ENCODE measurements around the gene CLDN22. TPM values are rescaled to one million over a fixed set of nuclear protein-coding genes. Genes with fewer than 3 reads are reported as not detected.

Gene CLDN22
- total RNA-seq, 4 donors from 2014 or later: not detected

DNA sequence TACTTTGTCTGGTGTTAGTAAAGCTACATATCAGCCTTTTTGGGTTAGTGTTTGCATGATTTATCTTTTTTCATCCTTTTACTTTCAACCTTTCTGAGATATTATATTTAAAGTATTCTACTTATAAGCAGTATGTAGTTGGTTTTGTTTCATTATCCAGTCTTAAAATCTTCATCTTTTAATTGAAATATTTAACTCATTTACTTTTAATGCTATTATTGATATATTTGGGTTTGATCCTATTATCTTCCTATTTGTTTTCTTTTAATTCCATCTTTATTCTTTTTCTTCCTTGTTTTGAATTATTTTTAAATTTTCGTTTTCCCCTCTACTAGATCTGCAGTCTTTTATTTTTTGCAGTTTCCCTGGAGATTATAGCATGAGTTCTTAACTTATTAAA lies 44.0 kb downstream of the CLDN22 start:
- Histone ChIP-seq H3K36me3 (peaks cover 0 to 65% (median 0%) of the 10 kb centered on the region in 3 donors), H3K4me1 (no peaks in the 10 kb centered on the region), H3K9me3 (peaks cover 0 to 29% (median 14%) of the 10 kb centered on the region in 4 donors), H3K27ac (no peak overlapping the region), H3K4me3 (no peak overlapping the region), H3K27me3 (no peaks in the 10 kb centered on the region)
- TF ChIP-seq POLR2A (IDR thresholded peaks at IDR 0.05) (no peak), EP300 (IDR thresholded peaks at IDR 0.05) (no peak), CTCF (IDR thresholded peaks at IDR 0.05) (no peak)
- WGBS, 2 donors: 55 to 83% methylated on average over 1 of the region's 1 CpG
- no peak for DNase-seq (ENCODE audit: low spot score in 2 of 2)

GRCh38 chr4:183272384-183272783 lies 47.7 kb downstream of the CLDN22 start:
- no peak for DNase-seq (ENCODE audit: low spot score in 2 of 2)
- H3K27ac ChIP-seq: no peak overlapping the region
- no peaks in the 10 kb centered on the region for H3K27me3 ChIP-seq
- peaks cover 0 to 86% (median 0%) of the 10 kb centered on the region in 3 donors for H3K36me3 ChIP-seq
- H3K4me1 ChIP-seq: no peaks in the 10 kb centered on the region
- no peak overlapping the region for H3K4me3 ChIP-seq
- no peak for TF ChIP-seq EP300 (IDR thresholded peaks at IDR 0.05)
- no peak for TF ChIP-seq POLR2A (IDR thresholded peaks at IDR 0.05)
- no peak for TF ChIP-seq CTCF (IDR thresholded peaks at IDR 0.05)
- 64 to 82% methylated on average over 3 of the region's 3 CpGs for WGBS, 2 donors
- H3K9me3 ChIP-seq: peaks cover 0 to 29% (median 14%) of the 10 kb centered on the region in 4 donors

- H3K4me3 ChIP-seq: no peak overlapping the region
- H3K27me3 ChIP-seq: no peaks in the 10 kb centered on the region
- no peak for TF ChIP-seq POLR2A (IDR thresholded peaks at IDR 0.05)
- TF ChIP-seq CTCF (IDR thresholded peaks at IDR 0.05): no peak
- no peak for TF ChIP-seq EP300 (IDR thresholded peaks at IDR 0.05)
- no peak for DNase-seq (ENCODE audit: low spot score in 2 of 2)
- H3K27ac ChIP-seq: no peak overlapping the region
- peaks cover 0 to 1% (median 0%) of the 10 kb centered on the region in 4 donors for H3K9me3 ChIP-seq
- H3K36me3 ChIP-seq: peaks cover 0 to 78% (median 0%) of the 10 kb centered on the region in 3 donors
- WGBS, 2 donors: 90 to 93% methylated on average over 9 of the region's 9 CpGs
- H3K4me1 ChIP-seq: no peaks in the 10 kb centered on the region
Measured at GRCh38 chr4:183268556-183268955, 51.5 kb downstream of the CLDN22 start.

Other genes with a start within 250 kb of the CLDN22 start
- gene WWC2, start 221.0 kb downstream of the CLDN22 start, total RNA-seq: 10 to 100 TPM; 38.2 to 60.9 (median 42.9) TPM
- not detected for gene CLDN24, start 2.1 kb upstream of the CLDN22 start, total RNA-seq
- 10 to 100 TPM; 18.6 to 42.0 (median 31.0) TPM for gene CDKN2AIP, start 124.4 kb upstream of the CLDN22 start, total RNA-seq
- 10 to 100 TPM in 3 of 4 donors, 1 to 10 TPM in 1; 9.6 to 32.3 (median 16.3) TPM for gene ING2, start 184.8 kb upstream of the CLDN22 start, total RNA-seq